ENCODE measurements around the gene EIF5AL1.

The EIF5AL1 gene

GRCh38 chr10:79470096-79470495, 42.2 kb upstream of the EIF5AL1 start:
- no peak overlapping the region for H3K4me3 Mint-ChIP-seq
- no peaks in the 10 kb centered on the region for H3K9me3 Mint-ChIP-seq
- peaks cover 25% of the 10 kb centered on the region for H3K27me3 Mint-ChIP-seq (ENCODE audit: low read depth, poor library complexity)
- H3K4me1 Mint-ChIP-seq: peaks cover 23% of the 10 kb centered on the region
- TF ChIP-seq, protein P1, sequence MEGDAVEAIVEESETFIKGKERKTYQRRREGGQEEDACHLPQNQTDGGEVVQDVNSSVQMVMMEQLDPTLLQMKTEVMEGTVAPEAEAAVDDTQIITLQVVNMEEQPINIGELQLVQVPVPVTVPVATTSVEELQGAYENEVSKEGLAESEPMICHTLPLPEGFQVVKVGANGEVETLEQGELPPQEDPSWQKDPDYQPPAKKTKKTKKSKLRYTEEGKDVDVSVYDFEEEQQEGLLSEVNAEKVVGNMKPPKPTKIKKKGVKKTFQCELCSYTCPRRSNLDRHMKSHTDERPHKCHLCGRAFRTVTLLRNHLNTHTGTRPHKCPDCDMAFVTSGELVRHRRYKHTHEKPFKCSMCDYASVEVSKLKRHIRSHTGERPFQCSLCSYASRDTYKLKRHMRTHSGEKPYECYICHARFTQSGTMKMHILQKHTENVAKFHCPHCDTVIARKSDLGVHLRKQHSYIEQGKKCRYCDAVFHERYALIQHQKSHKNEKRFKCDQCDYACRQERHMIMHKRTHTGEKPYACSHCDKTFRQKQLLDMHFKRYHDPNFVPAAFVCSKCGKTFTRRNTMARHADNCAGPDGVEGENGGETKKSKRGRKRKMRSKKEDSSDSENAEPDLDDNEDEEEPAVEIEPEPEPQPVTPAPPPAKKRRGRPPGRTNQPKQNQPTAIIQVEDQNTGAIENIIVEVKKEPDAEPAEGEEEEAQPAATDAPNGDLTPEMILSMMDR (IDR thresholded peaks at IDR 0.05): no peak
- DNase-seq: no peak
- H3K27ac Mint-ChIP-seq: no peak overlapping the region
- no peaks in the 10 kb centered on the region for H3K36me3 Mint-ChIP-seq (ENCODE audit: low read depth)

DNA sequence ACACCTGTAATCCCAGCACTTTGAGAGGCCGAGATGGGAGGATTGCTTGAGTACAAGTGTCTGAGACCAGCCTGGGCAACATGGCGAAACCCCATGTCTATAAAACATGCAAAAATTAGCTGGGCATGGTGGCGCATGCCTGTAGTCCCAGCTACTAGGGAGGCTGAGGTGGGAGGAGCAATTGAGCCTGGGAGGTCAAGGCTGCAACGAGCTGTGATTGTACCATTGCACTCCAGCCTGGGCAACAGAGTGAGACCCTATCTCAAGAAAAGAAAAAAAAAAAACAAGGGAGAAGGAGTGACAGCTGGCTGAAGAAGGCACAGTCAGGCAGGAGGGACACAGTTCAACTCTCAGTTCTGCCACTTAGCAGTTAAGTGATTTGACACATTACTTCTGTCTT, 40.6 kb upstream of the EIF5AL1 start:
- H3K27me3 Mint-ChIP-seq (ENCODE audit: low read depth, poor library complexity): peaks cover 25% of the 10 kb centered on the region
- DNase-seq: no peak
- peaks cover 23% of the 10 kb centered on the region for H3K4me1 Mint-ChIP-seq
- H3K4me3 Mint-ChIP-seq: no peak overlapping the region
- no peaks in the 10 kb centered on the region for H3K9me3 Mint-ChIP-seq
- no peaks in the 10 kb centered on the region for H3K36me3 Mint-ChIP-seq (ENCODE audit: low read depth)
- TF ChIP-seq, protein P1 (IDR thresholded peaks at IDR 0.05): no peak
- no peak overlapping the region for H3K27ac Mint-ChIP-seq

- H3K9me3 Mint-ChIP-seq: no peaks in the 10 kb centered on the region
- no peak overlapping the region for H3K27ac Mint-ChIP-seq
Measured at GRCh38 chr10:79472449-79472848, 39.9 kb upstream of the EIF5AL1 start.

DNA sequence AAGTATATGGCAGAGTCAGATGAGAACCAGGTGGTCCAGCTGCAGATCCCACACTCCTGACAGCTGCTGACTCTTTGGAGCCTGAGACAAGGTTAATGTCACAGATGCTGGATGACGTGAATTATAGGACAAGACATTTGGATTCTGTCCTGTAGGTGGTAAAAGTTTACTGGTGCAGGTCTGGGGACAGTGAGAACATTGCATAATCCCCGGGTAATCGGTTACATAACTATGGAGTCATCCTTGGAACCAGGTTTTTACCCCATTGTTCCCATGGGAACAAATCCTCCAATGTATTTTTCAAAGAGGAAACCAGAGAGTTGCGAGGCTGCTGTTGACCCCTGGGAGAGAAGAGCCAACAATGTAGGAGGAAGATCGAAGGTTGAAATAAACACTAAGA, 39.4 kb upstream of the EIF5AL1 start:
- no peaks in the 10 kb centered on the region for H3K36me3 Mint-ChIP-seq (ENCODE audit: low read depth)
- H3K9me3 Mint-ChIP-seq: no peaks in the 10 kb centered on the region
- no peak overlapping the region for H3K4me3 Mint-ChIP-seq
- peaks cover 35% of the 10 kb centered on the region for H3K27me3 Mint-ChIP-seq (ENCODE audit: low read depth, poor library complexity)
- H3K27ac Mint-ChIP-seq: no peak overlapping the region
- TF ChIP-seq, protein P1 (IDR thresholded peaks at IDR 0.05): no peak
- no peak for DNase-seq
- peaks cover 17% of the 10 kb centered on the region for H3K4me1 Mint-ChIP-seq

More at GRCh38 chr10:79472449-79472848, 39.9 kb upstream of the EIF5AL1 start:
- DNase-seq: no peak
- H3K4me3 Mint-ChIP-seq: no peak overlapping the region
- H3K27me3 Mint-ChIP-seq (ENCODE audit: low read depth, poor library complexity): peaks cover 30% of the 10 kb centered on the region
- TF ChIP-seq, protein P1 (IDR thresholded peaks at IDR 0.05): no peak
- H3K4me1 Mint-ChIP-seq: peaks cover 21% of the 10 kb centered on the region
- H3K36me3 Mint-ChIP-seq (ENCODE audit: low read depth): no peaks in the 10 kb centered on the region

DNA sequence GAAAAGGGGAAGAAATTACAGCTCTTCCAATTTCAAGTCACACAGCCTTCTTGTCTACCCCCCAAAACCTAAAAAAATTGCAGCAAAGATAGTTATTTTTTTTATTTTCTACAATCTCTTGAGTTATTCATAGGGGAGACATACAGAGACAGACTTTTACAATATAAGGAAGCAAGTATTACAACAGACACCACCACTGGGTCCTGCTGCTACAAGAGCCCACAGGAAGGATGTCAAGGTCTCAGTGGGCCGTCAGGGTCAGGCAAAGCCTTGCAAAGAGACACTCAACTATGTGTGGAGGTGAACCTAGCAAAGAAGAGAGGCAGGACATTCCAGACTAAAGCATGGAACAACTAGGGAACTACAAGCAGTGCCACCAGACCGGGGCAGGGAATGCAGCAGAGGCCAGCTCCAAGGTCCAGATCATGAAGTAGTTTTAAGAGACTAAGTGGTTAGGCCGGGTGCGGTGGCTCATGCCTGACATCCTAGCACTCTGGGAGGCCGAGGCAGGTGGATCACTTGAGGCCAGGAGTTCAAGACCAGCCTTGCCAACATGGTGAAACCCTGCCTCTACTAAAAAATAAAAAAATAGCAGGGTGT, 38.7 kb upstream of the EIF5AL1 start:
- no peaks in the 10 kb centered on the region for H3K9me3 Mint-ChIP-seq
- no peaks in the 10 kb centered on the region for H3K36me3 Mint-ChIP-seq (ENCODE audit: low read depth)
- no peak overlapping the region for H3K4me3 Mint-ChIP-seq
- H3K4me1 Mint-ChIP-seq: peaks cover 11% of the 10 kb centered on the region
- H3K27ac Mint-ChIP-seq: no peak overlapping the region
- H3K27me3 Mint-ChIP-seq (ENCODE audit: low read depth, poor library complexity): peaks cover 36% of the 10 kb centered on the region
- DNase-seq: no peak
- TF ChIP-seq, protein P1 (IDR thresholded peaks at IDR 0.05): no peak

- TF ChIP-seq, protein P1 (IDR thresholded peaks at IDR 0.05): no peak
- Mint-ChIP-seq H3K9me3 (peaks cover under 1% of the 10 kb centered on the region), H3K4me3 (no peak overlapping the region), H3K27me3 (ENCODE audit: low read depth, poor library complexity) (peaks cover 36% of the 10 kb centered on the region), H3K36me3 (ENCODE audit: low read depth) (no peaks in the 10 kb centered on the region), H3K27ac (no peak overlapping the region), H3K4me1 (peaks cover 8% of the 10 kb centered on the region)
- no peak for DNase-seq
Measured at GRCh38 chr10:79475119-79475653, 37.1 kb upstream of the EIF5AL1 start.
